Activated CD4-positive, alpha-beta T cell treated with anti-CD3 and anti-CD28 coated beads, Interleukin-2, amount 10 ng/mL, durations not matched to agents 7 days and 5 days (primary cell): ENCODE data around the gene BBC3. TPM values are rescaled to one million over a fixed set of nuclear protein-coding genes. Genes with fewer than 3 reads are reported as not detected.

ENCODE experiments used
- CTCF ChIA-PET: fragments of 350-600 bp; sonication (Branson Sonifier 250); formaldehyde crosslinking; loops from one replicate; lab custom pipeline; 2021; ENCODE audit warnings: antibody characterized with exemption; lab: Charles Lee
- POLR2A ChIA-PET: fragments of 350-600 bp; sonication (Branson Sonifier 250); formaldehyde crosslinking; loops from one replicate; lab custom pipeline; 2021; ENCODE audit warnings: antibody characterized with exemption; lab: Charles Lee
- DNase-seq: peaks from one replicate; pipeline ENCODE4 v3.0.0-alpha.2; 2020
- H3K27ac Mint-ChIP-seq: one replicate; pipeline ENCODE4 v1.8.0; 2021; ENCODE audit warnings: mild to moderate bottlenecking, moderate library complexity, mixed read lengths
- H3K27me3 Mint-ChIP-seq: one replicate; pipeline ENCODE4 v1.8.0; 2021; ENCODE audit warnings: mixed read lengths
- H3K36me3 Mint-ChIP-seq: one replicate; pipeline ENCODE4 v1.8.0; 2021; ENCODE audit warnings: low read depth, mixed read lengths
- H3K4me1 Mint-ChIP-seq: one replicate; pipeline ENCODE4 v1.8.0; 2021; ENCODE audit warnings: mixed read lengths
- H3K4me3 Mint-ChIP-seq: one replicate; pipeline ENCODE4 v1.8.0; 2021; ENCODE audit warnings: mild to moderate bottlenecking, moderate library complexity, mixed read lengths
- H3K9me3 Mint-ChIP-seq: one replicate; pipeline ENCODE4 v1.8.0; 2021; ENCODE audit warnings: mixed read lengths
- microRNA-seq: library from miRNA; unstranded; fragments of <30 nt; microRNA quantifications from one replicate; pipeline ENCODE4 v1.2.0, GENCODE V29; 2021; ENCODE audit warnings: borderline microRNAs expressed, borderline replicate concordance
- total RNA-seq, 2 experiments: library from RNA; stranded (reverse); gene quantifications; one replicate each; pipeline ENCODE4 v1.2.3, GENCODE V29; 2021

The BBC3 gene
- total RNA-seq, 2 experiments from 2014 or later = 12.8 to 19.0 TPM

DNA sequence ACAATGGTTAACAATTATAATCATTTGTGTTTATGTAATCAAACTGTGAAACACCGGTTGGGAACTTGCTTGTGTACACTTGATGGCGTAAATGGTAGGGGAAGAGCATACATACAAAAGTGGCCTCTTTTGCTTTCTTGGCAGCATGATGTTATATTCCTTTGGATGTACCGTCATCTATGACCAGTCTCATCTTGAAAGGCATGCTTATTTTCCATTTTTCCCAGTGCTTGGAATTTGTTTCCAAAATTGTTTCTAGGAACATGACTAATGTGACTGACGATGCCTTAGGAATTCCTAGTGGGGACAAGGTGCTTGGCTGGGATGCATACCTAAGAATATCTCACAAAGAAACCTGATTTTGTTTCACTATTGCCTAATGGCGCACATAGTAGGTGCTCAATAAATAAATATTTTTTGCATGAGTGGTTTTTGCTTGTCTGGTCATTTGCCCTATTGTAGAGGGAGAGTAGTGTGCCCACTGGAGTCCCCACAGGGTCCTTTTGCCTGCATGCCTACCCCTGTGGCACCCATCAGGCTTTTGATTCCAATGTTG, 54.9 kb downstream of the BBC3 start:
- POLR2A ChIA-PET = interaction anchor here (1.0 kb wide), 1 partner anchor 18 kb away, joined by 3 read pairs; no protein-coding TSS in a partner anchor
- CTCF ChIA-PET = interaction anchor here (1.6 to 2.5 kb wide), 2 partner anchors 35 to 68 kb away, joined by 7 to 10 read pairs; no protein-coding TSS in a partner anchor
- H3K27ac Mint-ChIP-seq = peak overlapping the region; percentile 88
- peaks cover 58% of the 10 kb centered on the region for H3K4me1 Mint-ChIP-seq
- peaks cover 62% of the 10 kb centered on the region for H3K36me3 Mint-ChIP-seq
- peak overlapping the region; percentile 40 for H3K4me3 Mint-ChIP-seq
- DNase-seq = no peak
- H3K9me3 Mint-ChIP-seq = no peaks in the 10 kb centered on the region
- no peaks in the 10 kb centered on the region for H3K27me3 Mint-ChIP-seq

GRCh38 chr19:47172666-47173455, 58.1 kb downstream of the BBC3 start:
- POLR2A ChIA-PET = no interaction called here

More at GRCh38 chr19:47172666-47173455, 58.1 kb downstream of the BBC3 start:
- CTCF ChIA-PET = interaction anchor here (1.0 to 1.9 kb wide), 4 partner anchors 10 to 71 kb away, joined by 3 to 8 read pairs (median 4); no protein-coding TSS in a partner anchor
- H3K4me3 Mint-ChIP-seq = no peak overlapping the region
- H3K27me3 Mint-ChIP-seq = no peaks in the 10 kb centered on the region
- H3K9me3 Mint-ChIP-seq = no peaks in the 10 kb centered on the region
- DNase-seq = no peak
- peaks cover 41% of the 10 kb centered on the region for H3K4me1 Mint-ChIP-seq
- peaks cover 62% of the 10 kb centered on the region for H3K36me3 Mint-ChIP-seq
- H3K27ac Mint-ChIP-seq = no peak overlapping the region

Small RNA genes lying within 50 kb of the gene (microRNA-seq; reads per million reads assigned to microRNA genes)
- not detected for gene MIR3190
- not detected for gene MIR3191

Other genes starting within 250 kb of the BBC3 start
- gene NPAS1, start 211.4 kb downstream of the BBC3 start, total RNA-seq = not detected
- 10 to 100 TPM; 41.6 to 56.6 TPM for gene TMEM160, start 182.6 kb downstream of the BBC3 start, total RNA-seq
- gene ZC3H4, start 117.4 kb downstream of the BBC3 start, total RNA-seq = 100 to 1,000 TPM in 1 of 2 experiments, 10 to 100 TPM in 1; 99.5 to 115 TPM
- 100 to 1,000 TPM; 162 to 168 TPM for gene SAE1, start 100.4 kb downstream of the BBC3 start, total RNA-seq
- gene CCDC9, start 25.3 kb upstream of the BBC3 start, total RNA-seq = 10 to 100 TPM; 20.4 to 24.1 TPM
- gene INAFM1, start 43.7 kb upstream of the BBC3 start, total RNA-seq = 10 to 100 TPM; 12.8 to 14.9 TPM
- gene C5AR1, start 78.7 kb upstream of the BBC3 start, total RNA-seq = 1 to 10 TPM; 1.0 to 1.2 TPM
- gene C5AR2, start 101.0 kb upstream of the BBC3 start, total RNA-seq = under 1 TPM; 0.25 to 0.37 TPM
- 10 to 100 TPM; 13.0 TPM for gene DHX34, start 118.1 kb upstream of the BBC3 start, total RNA-seq
- gene MEIS3, start 188.3 kb upstream of the BBC3 start, total RNA-seq = not detected
- not detected for gene SLC8A2, start 240.7 kb upstream of the BBC3 start, total RNA-seq